Neural progenitor cell (in vitro differentiated cells): ENCODE data around the gene TATDN2. TPM values are rescaled to one million over a fixed set of nuclear protein-coding genes. Genes with fewer than 3 reads are reported as not detected.
A peak's percentile ranks its signal among the peaks of the same experiment; 100 is the strongest.

Source experiments
- DNase-seq: peaks from one replicate; pipeline ENCODE4 v3.0.0-alpha.2; 2016; ENCODE audit warnings: low spot score
- H2AFZ ChIP-seq: fragments of 200-600 bp; sonication (generic); replicated peaks from 2 replicates; pipeline ENCODE4 v1.6.1; 2016; ENCODE audit warnings: antibody characterized with exemption
- H3F3A ChIP-seq: fragments of 200-600 bp; sonication (generic); 2 replicates; pipeline ENCODE4 v1.6.1; 2016; ENCODE audit warnings: antibody characterized with exemption, low read depth
- H3K27ac ChIP-seq: fragments of 200-600 bp; sonication (generic); 2 replicates; pipeline ENCODE4 v1.5.1; 2016; ENCODE audit warnings: mild to moderate bottlenecking
- H3K27me3 ChIP-seq: fragments of 200-600 bp; sonication (generic); 2 replicates; pipeline ENCODE4 v1.6.1; 2016; ENCODE audit warnings: mild to moderate bottlenecking, moderate library complexity
- H3K36me3 ChIP-seq: fragments of 200-600 bp; sonication (generic); 2 replicates; pipeline ENCODE4 v1.5.1; 2016
- H3K4me1 ChIP-seq: fragments of 200-600 bp; sonication (generic); 2 replicates; pipeline ENCODE4 v1.6.1; 2016; ENCODE audit warnings: mixed run types
- H3K4me2 ChIP-seq: fragments of 200-600 bp; sonication (generic); 2 replicates; pipeline ENCODE4 v1.6.1; 2016
- H3K4me3 ChIP-seq: fragments of 200-600 bp; sonication (generic); 2 replicates; pipeline ENCODE4 v1.5.1; 2016
- H3K79me2 ChIP-seq: fragments of 200-600 bp; sonication (generic); 2 replicates; pipeline ENCODE4 v1.6.1; 2016; ENCODE audit warnings: low read depth
- H3K9ac ChIP-seq: fragments of 200-600 bp; sonication (generic); 2 replicates; pipeline ENCODE4 v1.6.1; 2016
- H3K9me3 ChIP-seq: fragments of 200-600 bp; sonication (generic); 2 replicates; pipeline ENCODE4 v1.5.1; 2016; ENCODE audit warnings: low read depth
- H4K20me1 ChIP-seq: fragments of 200-600 bp; sonication (generic); 2 replicates; pipeline ENCODE4 v1.6.1; 2016; ENCODE audit warnings: low read depth
- H3K27ac Mint-ChIP-seq: 3 replicates; pipeline ENCODE4 v1.8.0; 2021; ENCODE audit warnings: mixed read lengths
- H3K27me3 Mint-ChIP-seq: 2 replicates; pipeline ENCODE4 v1.8.0; 2022; ENCODE audit warnings: low read depth, mild to moderate bottlenecking, inconsistent platforms, moderate library complexity, mixed read lengths; ENCODE audit not compliant: insufficient read depth
- H3K36me3 Mint-ChIP-seq: 3 replicates; pipeline ENCODE4 v1.8.0; 2021; ENCODE audit warnings: mixed read lengths
- H3K4me1 Mint-ChIP-seq: 3 replicates; pipeline ENCODE4 v1.8.0; 2021; ENCODE audit warnings: mixed read lengths
- H3K4me3 Mint-ChIP-seq: 3 replicates; pipeline ENCODE4 v1.8.0; 2021; ENCODE audit warnings: mild to moderate bottlenecking, moderate library complexity, mixed read lengths
- H3K9me3 Mint-ChIP-seq: 3 replicates; pipeline ENCODE4 v1.8.0; 2020; ENCODE audit warnings: mixed read lengths
- EZH2 ChIP-seq: fragments of 200-600 bp; sonication (generic); IDR thresholded peaks from 2 replicates; pipeline ENCODE4 v1.6.1; 2017; ENCODE audit warnings: antibody characterized with exemption, mild to moderate bottlenecking, moderate library complexity
- EZH2phosphoT487 ChIP-seq: fragments of 200-600 bp; sonication (generic); IDR thresholded peaks from 2 replicates; pipeline ENCODE4 v1.6.1; 2017; ENCODE audit warnings: antibody characterized with exemption
- total RNA-seq: library from RNA; depleted of rRNA; stranded (reverse); fragments of >200 nt; gene quantifications from 2 replicates; pipeline ENCODE4 v1.2.3, GENCODE V29; 2015; ENCODE audit warnings: low replicate concordance
- TF ChIP-seq, protein P1 (sequence below): fragments of 200-600 bp; sonication (generic); IDR thresholded peaks from 2 replicates; pipeline ENCODE4 v1.5.1; 2017; ENCODE audit warnings: antibody characterized with exemption, mild to moderate bottlenecking

Gene TATDN2
- total RNA-seq, 1 donor from 2014 or later = 11.7 TPM

DNA sequence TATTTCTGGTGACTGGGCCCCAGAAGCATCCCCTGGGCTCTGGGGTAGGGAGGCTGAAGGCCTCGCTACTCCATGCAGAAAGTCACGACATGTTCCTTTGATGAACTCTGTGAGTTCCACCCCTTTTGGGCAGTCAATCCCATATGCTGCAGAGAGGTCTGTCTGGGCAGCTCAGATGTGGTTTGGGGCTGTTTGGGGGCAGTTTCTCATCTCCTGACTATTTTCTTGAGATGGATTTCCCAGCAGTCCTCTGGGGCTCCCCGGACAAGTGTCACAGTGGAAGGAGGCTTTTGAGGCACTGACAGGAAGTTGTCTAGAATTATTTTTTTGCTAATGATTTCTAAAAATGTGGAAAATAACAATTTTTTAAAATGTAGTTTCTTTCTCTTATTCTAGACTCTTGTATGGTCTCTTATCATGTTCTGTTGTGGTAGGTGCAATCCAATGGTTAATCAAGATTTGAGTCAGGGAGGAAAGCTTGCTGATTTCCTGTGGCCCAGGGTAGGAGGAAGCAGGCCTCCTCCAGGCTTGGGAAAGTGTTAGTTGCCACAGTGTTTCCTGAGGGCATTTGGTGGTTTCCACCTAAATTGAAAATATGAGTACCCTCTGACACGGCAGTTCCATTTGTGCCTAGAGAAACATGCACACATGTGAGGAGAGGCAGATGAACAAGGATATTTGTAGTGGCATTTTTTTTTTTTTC lies 19.9 kb upstream of the TATDN2 start:
- Histone ChIP-seq H3K4me3 (no peak overlapping the region), H3K27me3 (no peaks in the 10 kb centered on the region), H3K9ac (no peak overlapping the region), H2AFZ (no peak overlapping the region), H3K27ac (no peak overlapping the region), H3K36me3 (no peaks in the 10 kb centered on the region), H3F3A (no peaks in the 10 kb centered on the region), H3K4me2 (no peak overlapping the region), H4K20me1 (no peaks in the 10 kb centered on the region), H3K9me3 (no peaks in the 10 kb centered on the region), H3K79me2 (no peaks in the 10 kb centered on the region), H3K4me1 (no peaks in the 10 kb centered on the region)
- Mint-ChIP-seq H3K27ac (peak overlapping the region; percentile 46), H3K27me3 (peaks cover 10% of the 10 kb centered on the region), H3K4me3 (no peak overlapping the region), H3K4me1 (peaks cover 6% of the 10 kb centered on the region), H3K9me3 (no peaks in the 10 kb centered on the region), H3K36me3 (no peaks in the 10 kb centered on the region)
- TF ChIP-seq EZH2 = no peak
- TF ChIP-seq, protein P1, sequence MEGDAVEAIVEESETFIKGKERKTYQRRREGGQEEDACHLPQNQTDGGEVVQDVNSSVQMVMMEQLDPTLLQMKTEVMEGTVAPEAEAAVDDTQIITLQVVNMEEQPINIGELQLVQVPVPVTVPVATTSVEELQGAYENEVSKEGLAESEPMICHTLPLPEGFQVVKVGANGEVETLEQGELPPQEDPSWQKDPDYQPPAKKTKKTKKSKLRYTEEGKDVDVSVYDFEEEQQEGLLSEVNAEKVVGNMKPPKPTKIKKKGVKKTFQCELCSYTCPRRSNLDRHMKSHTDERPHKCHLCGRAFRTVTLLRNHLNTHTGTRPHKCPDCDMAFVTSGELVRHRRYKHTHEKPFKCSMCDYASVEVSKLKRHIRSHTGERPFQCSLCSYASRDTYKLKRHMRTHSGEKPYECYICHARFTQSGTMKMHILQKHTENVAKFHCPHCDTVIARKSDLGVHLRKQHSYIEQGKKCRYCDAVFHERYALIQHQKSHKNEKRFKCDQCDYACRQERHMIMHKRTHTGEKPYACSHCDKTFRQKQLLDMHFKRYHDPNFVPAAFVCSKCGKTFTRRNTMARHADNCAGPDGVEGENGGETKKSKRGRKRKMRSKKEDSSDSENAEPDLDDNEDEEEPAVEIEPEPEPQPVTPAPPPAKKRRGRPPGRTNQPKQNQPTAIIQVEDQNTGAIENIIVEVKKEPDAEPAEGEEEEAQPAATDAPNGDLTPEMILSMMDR = no peak
- no peak for TF ChIP-seq EZH2phosphoT487
- DNase-seq = no peak

DNA sequence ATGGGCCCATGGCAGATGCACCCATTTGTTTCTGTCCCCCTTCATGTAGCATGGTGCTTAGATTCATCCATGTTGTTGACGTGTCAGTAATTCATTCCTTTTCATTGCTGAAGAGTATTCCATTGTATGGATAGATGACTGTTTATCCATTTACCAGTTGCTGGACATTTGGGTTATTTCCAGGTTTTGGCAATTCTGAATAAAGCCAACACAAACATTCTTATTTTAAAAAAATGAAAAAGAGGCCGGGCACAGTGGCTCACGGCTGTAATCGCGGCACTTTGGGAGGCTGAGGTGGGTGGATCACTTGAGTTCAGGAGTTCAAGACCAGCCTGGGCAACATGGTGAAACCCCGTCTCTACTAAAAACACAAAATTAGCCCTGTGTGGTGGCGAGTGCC lies 18.7 kb upstream of the TATDN2 start:
- no peaks in the 10 kb centered on the region for H3K79me2 ChIP-seq
- H3K27ac ChIP-seq = no peak overlapping the region
- H3K9ac ChIP-seq = no peak overlapping the region
- Mint-ChIP-seq H3K4me3 (no peak overlapping the region), H3K4me1 (peaks cover 6% of the 10 kb centered on the region), H3K27me3 (peaks cover 7% of the 10 kb centered on the region), H3K9me3 (no peaks in the 10 kb centered on the region), H3K36me3 (no peaks in the 10 kb centered on the region), H3K27ac (no peak overlapping the region)
- H3K4me3 ChIP-seq = no peak overlapping the region
- no peaks in the 10 kb centered on the region for H3K4me1 ChIP-seq
- H3F3A ChIP-seq = no peaks in the 10 kb centered on the region
- H3K4me2 ChIP-seq = no peak overlapping the region
- no peaks in the 10 kb centered on the region for H3K9me3 ChIP-seq
- DNase-seq = no peak
- TF ChIP-seq, protein P1 = no peak
- TF ChIP-seq EZH2phosphoT487 (no peak), EZH2 (no peak)
- no peak overlapping the region for H2AFZ ChIP-seq
- no peaks in the 10 kb centered on the region for H4K20me1 ChIP-seq
- H3K36me3 ChIP-seq = no peaks in the 10 kb centered on the region
- H3K27me3 ChIP-seq = no peaks in the 10 kb centered on the region

DNA sequence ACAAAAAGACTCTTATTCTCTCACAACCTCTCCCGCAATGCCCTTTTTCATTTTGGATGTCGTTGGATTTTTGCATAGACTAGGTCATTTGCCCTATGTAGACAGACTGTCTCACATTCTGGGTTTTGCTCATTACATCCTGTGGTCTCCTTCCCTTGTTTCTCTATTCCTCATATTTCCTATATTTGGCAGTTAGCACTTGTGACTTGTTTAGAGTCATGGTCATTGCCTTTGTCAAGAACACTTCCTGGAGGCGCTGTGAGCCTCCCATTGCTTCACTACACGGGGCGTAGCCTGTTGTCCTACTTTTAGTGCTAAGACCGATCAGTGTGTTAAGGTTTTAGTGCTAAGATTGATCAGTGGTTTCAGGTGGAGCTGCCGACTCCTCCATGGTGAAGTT lies 16.1 kb upstream of the TATDN2 start:
- Mint-ChIP-seq H3K27me3 (peaks cover 2% of the 10 kb centered on the region), H3K9me3 (no peaks in the 10 kb centered on the region), H3K27ac (no peak overlapping the region), H3K4me1 (peaks cover 4% of the 10 kb centered on the region), H3K36me3 (peaks cover 2% of the 10 kb centered on the region), H3K4me3 (no peak overlapping the region)
- Histone ChIP-seq H3K27me3 (no peaks in the 10 kb centered on the region), H3F3A (no peaks in the 10 kb centered on the region), H2AFZ (no peak overlapping the region), H4K20me1 (no peaks in the 10 kb centered on the region), H3K79me2 (no peaks in the 10 kb centered on the region), H3K36me3 (no peaks in the 10 kb centered on the region), H3K9ac (no peak overlapping the region), H3K4me1 (no peaks in the 10 kb centered on the region), H3K4me2 (no peak overlapping the region), H3K9me3 (peaks cover 3% of the 10 kb centered on the region), H3K4me3 (no peak overlapping the region), H3K27ac (no peak overlapping the region)
- DNase-seq = no peak
- no peak for TF ChIP-seq EZH2phosphoT487
- TF ChIP-seq, protein P1 = no peak
- no peak for TF ChIP-seq EZH2
